DND-41 (cell line): ENCODE measurements around the gene CADPS.

Experiments used
- ATAC-seq: fragments of 200-7000 bp; cut with Tn5 transposase; 3 replicates; pipeline ENCODE4 v1.9.1; 2021; ENCODE audit warnings: low read depth; ENCODE audit not compliant: insufficient read depth
- DNase-seq: peaks from one replicate; pipeline ENCODE4 v3.0.0-alpha.2; 2020
- H2AFZ ChIP-seq: 2 replicates; pipeline ENCODE4 v1.6.0; 2012; ENCODE audit warnings: low read depth, low read length
- H3K27ac ChIP-seq: 2 replicates; pipeline ENCODE4 v1.5.1; 2012; ENCODE audit warnings: low read length, inconsistent platforms
- H3K27me3 ChIP-seq: fragments of 200-600 bp; sonication (generic); 2 replicates; pipeline ENCODE4 v1.6.0; 2012; ENCODE audit warnings: low read length, mild to moderate bottlenecking, inconsistent platforms; ENCODE audit not compliant: insufficient read depth, poor library complexity
- H3K36me3 ChIP-seq: 2 replicates; pipeline ENCODE4 v1.5.1; 2012; ENCODE audit warnings: low read length, inconsistent platforms; ENCODE audit not compliant: insufficient read depth
- H3K4me1 ChIP-seq: 2 replicates; pipeline ENCODE4 v1.5.1; 2012; ENCODE audit warnings: mild to moderate bottlenecking, low read length; ENCODE audit not compliant: insufficient read depth
- H3K4me2 ChIP-seq: 2 replicates; pipeline ENCODE4 v1.6.0; 2012; ENCODE audit warnings: mild to moderate bottlenecking, moderate library complexity, low read length, inconsistent platforms; ENCODE audit not compliant: insufficient read depth
- H3K4me3 ChIP-seq, 2 experiments: fragments of 200-600 bp in 1 of 2; shearing (Covaris generic) in 1 of 2; 2 replicates each; pipeline ENCODE4 v1.5.1; 2012 to 2016; ENCODE audit warnings: inconsistent platforms in 2 of 2, low read length in 2 of 2, mild to moderate bottlenecking in 2 of 2, low read depth in 1 of 2, moderate library complexity in 1 of 2
- H3K79me2 ChIP-seq: 2 replicates; pipeline ENCODE4 v1.6.0; 2012; ENCODE audit warnings: low read length, inconsistent platforms; ENCODE audit not compliant: insufficient read depth
- H3K9ac ChIP-seq: 2 replicates; pipeline ENCODE4 v1.6.0; 2012; ENCODE audit warnings: low read depth, mild to moderate bottlenecking, inconsistent platforms, low read length, moderate library complexity
- H3K9me3 ChIP-seq: 2 replicates; pipeline ENCODE4 v1.5.1; 2012; ENCODE audit warnings: low read length, moderate library complexity, mild to moderate bottlenecking, inconsistent platforms; ENCODE audit not compliant: insufficient read depth, severe bottlenecking
- H4K20me1 ChIP-seq: 2 replicates; pipeline ENCODE4 v1.6.0; 2012; ENCODE audit warnings: low read length; ENCODE audit not compliant: insufficient read depth
- CTCF ChIP-seq: IDR thresholded peaks from 2 replicates; pipeline ENCODE4 v1.5.1; 2012; ENCODE audit warnings: borderline replicate concordance, low read length, moderate library complexity, mild to moderate bottlenecking; ENCODE audit not compliant: poor library complexity, severe bottlenecking; ENCODE audit errors: extremely low read depth
- EZH2 ChIP-seq: IDR thresholded peaks from 3 replicates; pipeline ENCODE4 v1.6.1; 2012; ENCODE audit warnings: borderline replicate concordance, low read depth, mild to moderate bottlenecking, moderate library complexity, low read length, inconsistent platforms; ENCODE audit not compliant: severe bottlenecking

Gene CADPS

GRCh38 chr3:62777130-62777529 lies 98.1 kb downstream of the CADPS start:
- Histone ChIP-seq H3K79me2 (no peaks in the 10 kb centered on the region), H2AFZ (no peak overlapping the region), H3K4me1 (no peaks in the 10 kb centered on the region), H4K20me1 (no peaks in the 10 kb centered on the region), H3K4me2 (no peak overlapping the region), H3K9ac (no peak overlapping the region), H3K9me3 (no peaks in the 10 kb centered on the region), H3K27ac (no peak overlapping the region), H3K27me3 (no peaks in the 10 kb centered on the region), H3K36me3 (no peaks in the 10 kb centered on the region), H3K4me3 (no peak overlapping the region)
- ATAC-seq (no peak), DNase-seq (no peak)
- no peak for TF ChIP-seq CTCF
- TF ChIP-seq EZH2, result no peak

GRCh38 chr3:62774221-62774620 lies 101.0 kb downstream of the CADPS start:
- no peak for ATAC-seq
- Histone ChIP-seq H3K9ac (no peak overlapping the region), H4K20me1 (no peaks in the 10 kb centered on the region), H3K4me3 (no peak overlapping the region), H3K9me3 (no peaks in the 10 kb centered on the region), H3K4me2 (no peak overlapping the region), H3K4me1 (no peaks in the 10 kb centered on the region), H3K79me2 (no peaks in the 10 kb centered on the region), H2AFZ (no peak overlapping the region), H3K36me3 (no peaks in the 10 kb centered on the region), H3K27ac (no peak overlapping the region), H3K27me3 (no peaks in the 10 kb centered on the region)
- TF ChIP-seq CTCF, result no peak
- no peak for TF ChIP-seq EZH2
- DNase-seq, result no peak

- H4K20me1 ChIP-seq, result no peaks in the 10 kb centered on the region
- ATAC-seq (no peak), DNase-seq (no peak)
- H3K9ac ChIP-seq, result no peak overlapping the region
- H3K9me3 ChIP-seq, result no peaks in the 10 kb centered on the region
- no peak for TF ChIP-seq EZH2
- TF ChIP-seq CTCF, result no peak
- H3K4me1 ChIP-seq, result no peaks in the 10 kb centered on the region
- H3K4me3 ChIP-seq, result no peak overlapping the region
- no peaks in the 10 kb centered on the region for H3K36me3 ChIP-seq
- no peaks in the 10 kb centered on the region for H3K79me2 ChIP-seq
- H3K27ac ChIP-seq, result no peak overlapping the region
- no peak overlapping the region for H2AFZ ChIP-seq
- H3K4me2 ChIP-seq, result no peak overlapping the region
- no peaks in the 10 kb centered on the region for H3K27me3 ChIP-seq
Observed at GRCh38 chr3:62771331-62772072, 103.7 kb downstream of the CADPS start.

- Histone ChIP-seq H3K27me3 (no peaks in the 10 kb centered on the region), H3K4me1 (no peaks in the 10 kb centered on the region), H3K4me2 (no peak overlapping the region), H3K9me3 (no peaks in the 10 kb centered on the region), H3K9ac (no peak overlapping the region), H3K27ac (no peak overlapping the region), H3K4me3 (no peak overlapping the region), H3K36me3 (no peaks in the 10 kb centered on the region), H4K20me1 (no peaks in the 10 kb centered on the region), H2AFZ (no peak overlapping the region), H3K79me2 (no peaks in the 10 kb centered on the region)
- no peak for TF ChIP-seq EZH2
- ATAC-seq (no peak), DNase-seq (no peak)
Observed at GRCh38 chr3:62768896-62769295, 106.3 kb downstream of the CADPS start.
